GM10266 (cell line): Measurements from ENCODE around the gene ENTR1.

Source experiments
- DNase-seq: peaks from one replicate; pipeline ENCODE4 v3.0.0; 2012; ENCODE audit errors: extremely low spot score
- CTCF ChIP-seq: IDR thresholded peaks from 2 replicates; pipeline ENCODE4 v1.5.1; 2012; ENCODE audit warnings: mild to moderate bottlenecking, low read depth; ENCODE audit not compliant: control insufficient read depth, insufficient read depth; ENCODE audit errors: missing control alignments

ENTR1 gene

GRCh38 chr9:136395020-136395340 lies 15.4 kb downstream of the ENTR1 start:
- no peak for TF ChIP-seq CTCF
- no peak for DNase-seq

GRCh38 chr9:136394312-136395019 lies 15.9 kb downstream of the ENTR1 start:
- no peak for TF ChIP-seq CTCF
- DNase-seq: no peak

GRCh38 chr9:136393531-136393930 lies 16.9 kb downstream of the ENTR1 start:
- DNase-seq: no peak
- TF ChIP-seq CTCF: no peak

GRCh38 chr9:136392538-136393449 lies 17.6 kb downstream of the ENTR1 start:
- TF ChIP-seq CTCF: no peak

GRCh38 chr9:136391737-136392537 lies 18.5 kb downstream of the ENTR1 start:
- DNase-seq: no peak
- TF ChIP-seq CTCF: no peak

More at GRCh38 chr9:136392538-136393449, 17.6 kb downstream of the ENTR1 start:
- DNase-seq: no peak

GRCh38 chr9:136389396-136389795 lies 21.0 kb downstream of the ENTR1 start:
- no peak for DNase-seq
- TF ChIP-seq CTCF: no peak
